ENCODE measurements around the gene IGF2R. TPM values are rescaled to one million over a fixed set of nuclear protein-coding genes. Genes with fewer than 3 reads are reported as not detected.
"Not testable (repeated sequence)": the region's sequence is repeated elsewhere in the genome, so short reads cannot be mapped to it uniquely, and the experiment has no call there.

The IGF2R gene
- total and polyA plus RNA-seq, 2 experiments from 2014 or later = 8.1 to 30.9 TPM

GRCh38 chr6:160122744-160123143, 153.9 kb downstream of the IGF2R start:
- DNase-seq = no peak
- Histone ChIP-seq H3K79me2 (ENCODE audit: insufficient read depth) (no peaks in the 10 kb centered on the region), H3K9ac (no peak overlapping the region), H3K4me3 (no peak overlapping the region), H3K9me3 (ENCODE audit: low read depth) (no peaks in the 10 kb centered on the region), H3F3A (ENCODE audit: insufficient read depth) (no peaks in the 10 kb centered on the region), H3K4me2 (ENCODE audit: unreplicated experiment) (no peak overlapping the region), H4K20me1 (ENCODE audit: insufficient read depth) (no peaks in the 10 kb centered on the region), H3K36me3 (ENCODE audit: low read depth) (no peaks in the 10 kb centered on the region), H3K9me2 (ENCODE audit: insufficient read depth) (no peaks in the 10 kb centered on the region), H3K27me3 (replicated peaks; ENCODE audit: insufficient read depth) (no peaks in the 10 kb centered on the region), H3K27ac (no peak overlapping the region), H2AFZ (no peak overlapping the region), H3K4me1 (ENCODE audit: insufficient read depth) (no peaks in the 10 kb centered on the region)
- no peak for TF ChIP-seq EZH2 (IDR thresholded peaks at IDR 0.05; ENCODE audit: insufficient read depth, poor library complexity, severe bottlenecking)
- TF ChIP-seq EZH2phosphoT487 (IDR thresholded peaks at IDR 0.05; ENCODE audit: insufficient read depth, low read depth) = no peak
- 95% methylated on average over 5 of the region's 5 CpGs for WGBS, 2 experiments (ENCODE audit: low coverage in 1 of 2, low lambda C conversion rate in 2 of 2, missing lambda C conversion rate in 2 of 2)
- in situ Hi-C loops (cut with MboI) = no loop called here

GRCh38 chr6:160124007-160124406, 155.1 kb downstream of the IGF2R start:
- no peak overlapping the region for H2AFZ ChIP-seq
- no peak overlapping the region for H3K9ac ChIP-seq
- H3K9me3 ChIP-seq (ENCODE audit: low read depth) = no peaks in the 10 kb centered on the region
- H3K4me1 ChIP-seq (ENCODE audit: insufficient read depth) = no peaks in the 10 kb centered on the region
- no peaks in the 10 kb centered on the region for H3K9me2 ChIP-seq (ENCODE audit: insufficient read depth)
- no peaks in the 10 kb centered on the region for H4K20me1 ChIP-seq (ENCODE audit: insufficient read depth)
- H3K27ac ChIP-seq = no peak overlapping the region
- TF ChIP-seq EZH2 (IDR thresholded peaks at IDR 0.05; ENCODE audit: insufficient read depth, poor library complexity, severe bottlenecking) (no peak), EZH2phosphoT487 (IDR thresholded peaks at IDR 0.05; ENCODE audit: insufficient read depth, low read depth) (no peak)
- H3K79me2 ChIP-seq (ENCODE audit: insufficient read depth) = no peaks in the 10 kb centered on the region
- in situ Hi-C loops (cut with MboI) = no loop called here
- H3K27me3 ChIP-seq (replicated peaks; ENCODE audit: insufficient read depth) = no peaks in the 10 kb centered on the region
- no peak for DNase-seq
- 92 to 97% methylated on average over 2 of the region's 2 CpGs for WGBS, 2 experiments (ENCODE audit: low coverage in 1 of 2, low lambda C conversion rate in 2 of 2, missing lambda C conversion rate in 2 of 2)
- H3K4me3 ChIP-seq = no peak overlapping the region
- H3K36me3 ChIP-seq (ENCODE audit: low read depth) = no peaks in the 10 kb centered on the region
- no peak overlapping the region for H3K4me2 ChIP-seq (ENCODE audit: unreplicated experiment)
- H3F3A ChIP-seq (ENCODE audit: insufficient read depth) = no peaks in the 10 kb centered on the region

- no peaks in the 10 kb centered on the region for H3K9me2 ChIP-seq (ENCODE audit: insufficient read depth)
- in situ Hi-C loops (cut with MboI) = no loop called here
These were observed 155.7 kb downstream of the IGF2R start for GRCh38 chr6:160124605-160125004.

GRCh38 chr6:160125105-160125504, 156.2 kb downstream of the IGF2R start:
- H3K4me3 ChIP-seq; H3K27ac ChIP-seq; H4K20me1 ChIP-seq (ENCODE audit: insufficient read depth); DNase-seq; H3K79me2 ChIP-seq (ENCODE audit: insufficient read depth); H3K9me3 ChIP-seq (ENCODE audit: low read depth); H3K36me3 ChIP-seq (ENCODE audit: low read depth); H3K27me3 ChIP-seq (replicated peaks; ENCODE audit: insufficient read depth); H3F3A ChIP-seq (ENCODE audit: insufficient read depth); in situ Hi-C loops (cut with MboI); H3K9me2 ChIP-seq (ENCODE audit: insufficient read depth); H3K4me2 ChIP-seq (ENCODE audit: unreplicated experiment); H3K9ac ChIP-seq; H2AFZ ChIP-seq; H3K4me1 ChIP-seq (ENCODE audit: insufficient read depth): not testable (repeated sequence)
- WGBS, 2 experiments (ENCODE audit: low coverage in 1 of 2, low lambda C conversion rate in 2 of 2, missing lambda C conversion rate in 2 of 2) = 88 to 91% methylated on average over 4 to 5 of the region's 5 CpGs

More at GRCh38 chr6:160124605-160125004, 155.7 kb downstream of the IGF2R start:
- DNase-seq = no peak
- H3K4me2 ChIP-seq (ENCODE audit: unreplicated experiment) = no peak overlapping the region
- H3F3A ChIP-seq (ENCODE audit: insufficient read depth) = no peaks in the 10 kb centered on the region
- no peaks in the 10 kb centered on the region for H3K4me1 ChIP-seq (ENCODE audit: insufficient read depth)
- no peaks in the 10 kb centered on the region for H3K79me2 ChIP-seq (ENCODE audit: insufficient read depth)
- no peaks in the 10 kb centered on the region for H3K36me3 ChIP-seq (ENCODE audit: low read depth)
- H2AFZ ChIP-seq = no peak overlapping the region
- 90 to 94% methylated on average over 5 of the region's 5 CpGs for WGBS, 2 experiments (ENCODE audit: low coverage in 1 of 2, low lambda C conversion rate in 2 of 2, missing lambda C conversion rate in 2 of 2)
- no peaks in the 10 kb centered on the region for H3K27me3 ChIP-seq (replicated peaks; ENCODE audit: insufficient read depth)
- H3K9me3 ChIP-seq (ENCODE audit: low read depth) = no peaks in the 10 kb centered on the region
- H3K27ac ChIP-seq = no peak overlapping the region
- no peaks in the 10 kb centered on the region for H4K20me1 ChIP-seq (ENCODE audit: insufficient read depth)
- no peak overlapping the region for H3K4me3 ChIP-seq
- no peak overlapping the region for H3K9ac ChIP-seq
- TF ChIP-seq EZH2phosphoT487 (IDR thresholded peaks at IDR 0.05; ENCODE audit: insufficient read depth, low read depth) = no peak
- no peak for TF ChIP-seq EZH2 (IDR thresholded peaks at IDR 0.05; ENCODE audit: insufficient read depth, poor library complexity, severe bottlenecking)
